HG03196 (cell line): ENCODE measurements around the gene UQCRC1.

Source experiments
- ATAC-seq: cut with Tn5 transposase; IDR thresholded peaks from one replicate; pipeline ENCODE4 v1.9.1; 2021; ENCODE audit not compliant: unreplicated experiment

The UQCRC1 gene

DNA sequence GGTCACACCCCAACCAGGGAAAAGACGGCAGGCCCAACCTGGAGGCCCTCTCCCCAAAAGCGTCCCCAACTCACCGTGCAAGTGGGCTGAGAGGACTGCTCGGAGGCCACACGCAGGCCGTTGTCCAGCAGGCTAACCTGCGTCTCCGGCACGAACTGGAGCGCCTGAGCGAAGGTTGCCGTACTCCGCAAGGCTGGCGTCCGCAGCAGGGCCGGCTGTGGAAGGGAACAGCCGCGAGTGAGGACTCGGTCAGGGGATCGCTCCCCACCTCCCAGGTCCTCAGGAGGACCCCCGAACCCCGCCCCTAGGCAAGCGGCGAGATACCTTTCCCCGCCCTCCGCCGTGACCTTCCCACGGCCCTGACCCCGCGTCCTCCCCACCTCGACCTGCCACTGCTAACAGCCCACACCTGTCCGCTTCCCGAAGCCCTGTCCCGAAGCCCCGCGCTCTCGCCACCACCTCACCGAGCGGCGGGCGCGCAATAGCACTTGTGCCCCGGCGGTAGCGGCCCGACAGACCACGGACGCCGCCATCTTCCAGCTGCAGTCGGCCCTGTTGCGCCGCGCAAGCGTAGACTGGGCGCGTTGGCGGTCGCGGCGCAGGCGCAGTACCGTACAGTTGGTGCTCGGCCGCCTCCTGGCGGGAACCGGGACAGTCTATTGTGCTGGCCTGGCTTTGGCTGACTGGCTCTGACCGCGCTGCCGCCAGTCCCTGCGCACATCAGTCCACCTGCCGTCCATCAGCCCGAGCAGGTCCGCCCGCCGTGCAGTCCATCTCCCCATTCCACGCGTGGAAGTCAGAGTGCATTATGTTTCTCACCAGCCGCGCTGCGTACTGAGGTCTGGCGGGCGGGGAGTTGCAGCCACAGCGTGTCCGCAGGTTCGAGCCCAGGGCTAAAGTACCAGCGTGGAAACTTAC lies at the start of gene UQCRC1:
TSS of gene UQCRC1 (minus strand) at position 559 of the 918 bp plus-strand sequence. CDS start at position 533, 26 bp downstream.
- ATAC-seq: peak; percentile 97

- no peak for ATAC-seq
Measured at GRCh38 chr3:48656841-48657281, 47.4 kb upstream of the UQCRC1 start.

DNA sequence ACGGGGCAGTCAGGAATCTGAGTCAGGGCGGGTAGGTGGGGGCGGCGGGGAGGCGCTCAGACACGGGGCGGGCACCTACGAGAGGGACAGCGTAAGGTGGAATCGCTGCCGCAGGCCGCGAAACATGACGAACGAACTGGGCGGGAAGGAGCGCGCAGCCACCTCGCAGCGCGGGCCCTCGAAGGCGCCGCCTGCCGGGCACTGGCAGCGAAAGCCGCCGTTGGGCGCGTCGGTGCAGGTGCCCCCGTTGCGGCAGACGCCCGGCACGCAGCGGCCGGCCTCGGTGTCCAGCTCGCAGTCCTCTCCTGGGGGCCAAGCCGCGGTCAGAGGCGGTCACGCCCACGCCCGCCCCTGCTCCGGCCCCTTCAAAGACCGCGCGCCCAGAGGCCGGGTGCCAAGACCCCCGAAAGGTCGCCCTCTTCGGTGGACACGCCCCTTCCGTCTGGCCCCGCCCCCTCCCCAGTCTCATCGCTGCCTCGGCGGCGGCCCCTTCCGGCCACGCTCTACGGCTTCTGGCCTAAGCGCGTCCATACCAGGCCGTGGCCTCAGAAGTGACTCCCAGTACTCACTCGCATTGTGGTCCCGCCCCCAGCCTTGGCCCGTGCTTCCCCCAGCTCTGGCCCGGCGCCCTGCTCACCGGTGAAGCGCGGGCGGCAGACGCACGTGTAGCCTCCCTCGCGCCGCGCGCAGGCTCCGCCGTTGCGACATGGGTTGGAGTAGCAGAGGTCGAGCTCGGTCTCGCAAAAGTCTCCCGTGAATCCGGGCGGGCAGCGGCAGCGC lies 46.8 kb upstream of the UQCRC1 start:
- ATAC-seq: peak; percentile 55

- no peak for ATAC-seq
Measured at GRCh38 chr3:48655606-48656005, 46.2 kb upstream of the UQCRC1 start.

DNA sequence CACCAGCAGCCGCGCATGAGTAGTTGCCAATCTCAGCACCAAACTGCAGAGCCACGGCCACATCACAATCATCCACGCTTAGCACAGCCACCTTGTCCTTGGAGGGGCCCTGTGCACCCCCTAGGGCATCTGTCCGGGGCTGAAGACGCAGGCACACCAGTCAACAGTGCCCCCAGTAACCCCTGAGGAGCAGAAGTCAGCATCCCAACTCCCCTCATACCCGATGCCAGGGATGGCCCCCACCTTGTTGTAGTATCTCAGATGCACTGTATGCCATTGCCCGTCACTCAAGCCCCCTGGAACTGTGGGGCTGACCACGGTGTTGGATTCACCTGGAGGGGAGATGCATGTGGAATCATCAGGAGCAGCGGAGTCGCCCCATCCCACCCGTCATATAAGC lies 45.6 kb upstream of the UQCRC1 start:
- no peak for ATAC-seq

- ATAC-seq: no peak
Measured at GRCh38 chr3:48652923-48653715, 43.7 kb upstream of the UQCRC1 start.

DNA sequence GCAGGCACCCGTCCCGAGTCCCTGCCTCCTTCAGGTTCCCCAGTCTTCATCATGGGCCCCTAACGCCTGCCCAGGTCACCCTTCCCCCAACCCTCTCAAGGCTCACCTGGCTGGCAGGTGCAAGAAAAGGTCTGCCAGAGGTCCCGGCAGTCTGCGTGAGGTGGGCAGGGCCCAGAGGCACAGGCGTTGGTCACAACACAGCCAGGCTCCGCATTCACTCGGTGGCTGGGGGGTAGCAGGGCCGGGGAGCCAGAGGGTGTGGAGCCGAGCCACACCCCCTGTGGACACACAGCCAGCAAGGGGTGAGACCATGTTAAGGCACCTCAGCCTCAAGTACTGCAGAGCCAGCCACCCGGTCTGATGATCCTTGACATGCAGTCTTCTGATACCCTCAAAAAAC lies 42.3 kb upstream of the UQCRC1 start:
- no peak for ATAC-seq

DNA sequence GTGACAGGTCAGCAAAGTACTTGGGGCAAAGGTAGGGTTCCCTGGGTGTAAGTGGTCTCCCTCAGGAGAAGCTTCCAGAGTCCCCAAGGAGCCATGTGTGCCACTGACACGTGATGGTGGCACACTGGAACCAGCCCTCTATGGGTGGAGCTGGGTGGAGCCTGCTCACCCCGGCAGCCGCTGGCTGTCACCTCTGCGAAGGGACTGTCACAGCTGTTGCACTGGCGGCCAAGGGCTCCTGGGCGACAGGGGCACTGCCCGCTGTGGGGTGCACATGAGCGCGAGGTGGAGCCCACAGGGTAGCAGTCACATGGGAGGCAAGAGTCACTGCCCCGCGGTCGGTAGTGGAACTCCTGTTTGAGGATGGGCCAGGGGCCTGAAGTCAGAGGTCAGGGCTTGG lies 41.3 kb upstream of the UQCRC1 start:
- ATAC-seq: no peak

GRCh38 chr3:48648188-48648850 lies 38.9 kb upstream of the UQCRC1 start:
- ATAC-seq: no peak

- no peak for ATAC-seq
Measured at GRCh38 chr3:48647714-48648113, 38.3 kb upstream of the UQCRC1 start.

GRCh38 chr3:48644898-48645760 lies 35.7 kb upstream of the UQCRC1 start:
- no peak for ATAC-seq

GRCh38 chr3:48642605-48643004 lies 33.2 kb upstream of the UQCRC1 start:
- no peak for ATAC-seq

- ATAC-seq: no peak
Measured at GRCh38 chr3:48641396-48641795, 31.9 kb upstream of the UQCRC1 start.

GRCh38 chr3:48639944-48640606 lies 30.6 kb upstream of the UQCRC1 start:
- no peak for ATAC-seq

DNA sequence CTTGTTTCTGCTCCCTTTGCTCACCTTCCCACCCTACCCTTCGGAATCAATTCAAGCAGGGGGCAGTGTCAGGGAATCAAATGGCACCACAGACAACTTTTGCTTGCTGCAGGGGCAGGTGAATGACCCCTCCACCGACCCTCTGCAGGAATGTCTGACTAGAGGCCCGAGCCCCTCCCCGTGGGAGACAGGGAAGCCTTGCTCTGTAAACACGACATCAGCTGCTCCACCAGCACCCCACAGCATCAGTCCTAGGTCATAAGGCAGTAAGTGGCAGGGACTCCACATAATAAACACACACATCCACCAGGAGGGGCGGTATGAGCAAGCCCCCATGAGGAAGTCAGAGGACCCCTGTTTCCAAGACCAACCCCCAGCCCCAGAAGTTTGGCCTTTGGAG lies 27.9 kb upstream of the UQCRC1 start:
- ATAC-seq: no peak

GRCh38 chr3:48636149-48636655 lies 26.8 kb upstream of the UQCRC1 start:
- ATAC-seq: no peak

GRCh38 chr3:48635222-48636021 lies 26.0 kb upstream of the UQCRC1 start, which contains the start of gene SLC26A6:
Gene SLC26A6 (minus strand): TSS chr3:48635461. CDS start chr3:48635393, 68 bp downstream.
- peak; percentile 84 for ATAC-seq

DNA sequence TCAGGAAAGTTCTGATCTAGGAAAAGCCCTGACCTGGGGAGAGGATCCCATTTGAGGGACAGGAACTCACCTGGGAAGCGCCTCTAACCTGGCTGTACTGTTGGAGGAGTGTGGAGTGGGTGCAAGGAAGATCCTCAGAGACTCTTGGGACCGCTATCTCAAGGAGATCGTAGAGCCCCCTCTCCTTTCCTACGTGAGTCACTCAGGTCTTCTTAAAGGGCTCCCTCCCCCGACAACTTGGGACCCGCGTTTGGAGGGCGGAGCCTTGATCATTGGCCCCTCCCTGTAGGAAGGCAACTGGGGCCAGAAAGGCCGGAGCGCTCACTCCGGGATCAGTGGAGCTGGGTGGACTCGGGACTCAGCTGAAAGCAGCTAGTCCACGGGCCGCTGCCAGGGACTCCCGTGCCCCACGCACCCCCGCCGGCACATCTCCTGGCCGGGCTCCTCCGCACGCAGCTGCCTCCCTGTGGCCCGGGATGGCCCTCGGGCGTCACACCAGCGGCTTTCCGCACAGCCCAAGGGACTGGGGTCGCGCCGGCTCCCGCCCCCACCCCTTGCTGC lies 25.3 kb upstream of the UQCRC1 start:
- peak; percentile 17 for ATAC-seq
